EH (cell line): ENCODE results near the gene FAM181B.
A peak's percentile ranks its signal among the peaks of the same experiment; 100 is the strongest.
"Not testable (repeated sequence)": the region's sequence is repeated elsewhere in the genome, so short reads cannot be mapped to it uniquely, and the experiment has no call there.

Experiments used
- DNase-seq: peaks from one replicate; pipeline ENCODE4 v3.0.0-alpha.2; 2015; ENCODE audit warnings: low read depth

Gene FAM181B

DNA sequence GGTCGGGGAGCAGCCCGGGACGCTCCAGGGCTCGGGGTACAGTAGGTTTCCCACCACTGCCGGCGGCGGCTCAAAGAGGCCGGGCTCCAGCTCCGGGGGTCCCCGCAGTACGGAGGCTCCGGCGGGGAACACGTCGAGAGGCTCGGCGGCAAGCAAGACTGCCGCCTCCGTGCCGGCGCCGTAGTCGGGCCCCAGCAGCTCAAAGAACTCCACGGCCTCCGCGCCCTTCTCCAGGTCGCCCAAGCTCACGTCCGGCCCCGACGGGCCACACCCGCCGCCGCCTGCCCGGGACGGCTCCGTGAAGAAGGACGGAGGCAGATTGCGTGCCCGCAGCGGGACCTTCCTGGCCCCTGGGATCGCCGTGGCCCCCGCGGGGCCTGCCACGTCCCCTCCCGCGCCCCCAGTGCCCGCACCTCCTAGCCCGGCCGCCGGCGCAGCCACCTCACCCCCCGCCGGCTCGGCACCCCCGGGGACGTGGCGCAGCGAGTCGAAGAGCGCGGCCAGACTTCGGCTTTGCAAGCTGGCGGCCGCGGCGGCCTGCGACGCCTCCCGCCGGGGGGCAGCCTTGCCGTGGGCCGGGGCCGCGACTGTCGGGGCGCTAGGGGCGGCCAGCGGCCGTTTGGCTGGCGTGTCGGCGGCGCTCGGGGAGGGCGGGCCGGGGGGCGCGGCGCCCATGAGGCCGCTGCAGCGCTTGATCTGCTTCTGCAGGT lies 775 bp downstream of the FAM181B start:
- no peak for DNase-seq

DNA sequence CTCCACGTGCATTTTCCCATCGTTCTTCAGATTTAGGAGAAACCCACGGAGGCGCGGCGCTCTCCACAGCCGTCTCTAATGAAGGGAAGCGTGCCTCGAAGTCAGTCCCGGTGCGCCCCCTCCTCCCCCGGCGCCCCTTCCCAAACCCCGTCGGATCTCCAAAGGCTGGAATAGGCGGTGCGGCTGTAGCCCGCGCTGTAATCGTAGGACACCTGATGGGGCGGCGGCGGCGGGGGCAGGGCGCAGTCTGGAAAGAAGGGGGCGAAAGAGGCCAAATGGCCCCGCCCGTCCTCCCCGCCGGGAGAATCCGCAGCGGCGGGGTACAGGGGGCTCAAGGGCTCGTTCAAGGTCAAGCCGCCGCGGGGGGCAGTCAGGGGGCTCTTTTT lies 1.3 kb downstream of the FAM181B start:
- DNase-seq: no peak

GRCh38 chr11:82731691-82732277 lies 1.9 kb downstream of the FAM181B start:
- no peak for DNase-seq

DNA sequence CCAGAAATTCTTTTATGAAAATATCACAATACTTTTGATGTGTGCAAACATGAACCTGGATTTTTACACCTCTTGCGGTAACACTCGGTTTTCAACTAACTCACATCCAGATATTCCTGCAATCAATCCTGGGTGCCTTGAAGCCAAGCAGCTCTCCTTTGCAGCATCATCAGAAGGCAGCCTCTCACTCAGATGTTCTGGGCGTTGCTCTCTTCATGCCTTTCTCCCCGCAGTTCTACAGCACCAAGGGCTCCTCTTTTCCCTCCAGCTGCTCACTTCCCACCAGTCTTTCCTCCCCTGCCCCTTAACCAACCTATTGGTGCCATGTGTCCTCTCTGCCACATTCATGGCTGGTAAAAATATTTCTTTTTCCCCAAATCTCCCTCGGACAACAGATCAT lies 2.9 kb downstream of the FAM181B start:
- DNase-seq: no peak

DNA sequence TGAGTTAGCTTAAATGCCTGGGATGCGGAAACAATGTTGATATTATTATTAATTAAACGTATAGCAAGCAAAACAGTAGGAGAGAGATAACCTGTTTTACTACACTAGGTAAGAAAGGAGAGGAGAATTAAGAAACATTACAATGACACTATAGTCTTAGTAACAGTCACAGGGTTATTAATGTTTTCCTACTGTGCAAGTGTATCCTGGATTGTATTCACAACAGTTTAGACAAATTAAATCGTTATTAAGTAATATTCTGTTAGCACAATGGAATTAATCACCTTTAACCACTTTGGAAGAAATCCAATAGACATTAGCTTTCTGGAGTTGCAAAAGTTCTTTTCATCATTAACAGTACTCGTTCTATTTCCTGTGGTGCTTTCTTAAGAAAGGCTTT lies 3.4 kb downstream of the FAM181B start:
- no peak for DNase-seq

DNA sequence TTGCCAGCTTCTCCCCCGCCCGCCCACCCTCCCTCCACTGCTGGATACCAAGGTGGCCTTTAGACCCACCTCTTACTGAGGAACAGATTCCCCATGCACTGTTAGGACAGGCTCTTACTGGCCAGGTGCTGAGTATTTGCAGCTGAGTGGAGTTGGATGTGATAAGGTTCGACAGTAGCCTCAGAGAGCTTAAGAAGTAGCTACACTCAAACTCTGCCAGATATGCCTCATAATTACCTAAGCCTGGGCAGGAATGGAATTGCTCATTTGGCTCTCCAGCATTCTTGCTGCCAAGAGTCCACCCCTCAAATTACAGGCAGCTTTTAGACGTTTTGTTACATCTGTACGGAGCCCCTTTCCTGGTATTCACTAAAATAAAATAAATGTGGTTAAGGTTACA lies 9.6 kb downstream of the FAM181B start:
- no peak for DNase-seq

DNA sequence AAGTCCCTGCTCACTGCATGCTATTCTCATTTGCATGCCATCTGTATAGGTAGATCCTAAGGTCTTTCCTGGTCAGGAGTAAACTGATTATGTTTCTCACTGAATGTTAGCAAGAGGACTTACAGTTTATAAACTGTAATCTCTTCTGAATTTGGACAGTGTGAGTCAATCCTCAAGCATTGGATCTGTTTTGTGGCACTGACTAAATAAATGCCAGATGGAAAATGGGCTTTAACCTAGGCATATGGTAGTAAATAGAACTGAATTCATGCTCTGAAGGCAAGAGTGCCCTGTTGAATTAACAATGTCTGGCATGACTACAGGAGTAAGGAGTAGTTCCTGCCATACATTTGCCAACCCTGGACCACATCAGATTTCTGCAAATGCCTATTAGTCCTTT lies 11.4 kb downstream of the FAM181B start:
- DNase-seq: peak; percentile 27

GRCh38 chr11:82720267-82721065 lies 13.2 kb downstream of the FAM181B start:
- no peak for DNase-seq

- DNase-seq: no peak
Observed at GRCh38 chr11:82719361-82720105, 14.1 kb downstream of the FAM181B start.

DNA sequence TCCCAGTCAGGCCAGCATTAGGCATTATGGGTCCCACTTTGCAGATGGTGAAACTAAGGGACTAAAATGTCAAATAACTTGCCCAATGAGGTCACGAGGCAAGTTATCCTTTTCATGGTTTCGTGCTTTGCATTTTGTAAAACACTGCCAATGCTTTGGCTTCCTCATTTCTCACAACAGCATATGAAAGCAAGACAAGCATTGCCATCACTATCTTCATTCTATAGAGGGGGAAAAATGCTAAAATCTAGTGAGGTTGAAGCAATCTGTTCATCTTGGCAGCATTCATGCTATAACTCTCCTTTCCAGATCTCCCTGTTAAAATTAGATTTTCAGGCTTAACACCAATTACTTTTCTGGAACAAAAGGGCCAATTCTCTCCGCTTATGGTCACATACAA lies 14.8 kb downstream of the FAM181B start:
- no peak for DNase-seq

- DNase-seq: peak; percentile 60
Observed at GRCh38 chr11:82718307-82718706, 15.4 kb downstream of the FAM181B start.

DNA sequence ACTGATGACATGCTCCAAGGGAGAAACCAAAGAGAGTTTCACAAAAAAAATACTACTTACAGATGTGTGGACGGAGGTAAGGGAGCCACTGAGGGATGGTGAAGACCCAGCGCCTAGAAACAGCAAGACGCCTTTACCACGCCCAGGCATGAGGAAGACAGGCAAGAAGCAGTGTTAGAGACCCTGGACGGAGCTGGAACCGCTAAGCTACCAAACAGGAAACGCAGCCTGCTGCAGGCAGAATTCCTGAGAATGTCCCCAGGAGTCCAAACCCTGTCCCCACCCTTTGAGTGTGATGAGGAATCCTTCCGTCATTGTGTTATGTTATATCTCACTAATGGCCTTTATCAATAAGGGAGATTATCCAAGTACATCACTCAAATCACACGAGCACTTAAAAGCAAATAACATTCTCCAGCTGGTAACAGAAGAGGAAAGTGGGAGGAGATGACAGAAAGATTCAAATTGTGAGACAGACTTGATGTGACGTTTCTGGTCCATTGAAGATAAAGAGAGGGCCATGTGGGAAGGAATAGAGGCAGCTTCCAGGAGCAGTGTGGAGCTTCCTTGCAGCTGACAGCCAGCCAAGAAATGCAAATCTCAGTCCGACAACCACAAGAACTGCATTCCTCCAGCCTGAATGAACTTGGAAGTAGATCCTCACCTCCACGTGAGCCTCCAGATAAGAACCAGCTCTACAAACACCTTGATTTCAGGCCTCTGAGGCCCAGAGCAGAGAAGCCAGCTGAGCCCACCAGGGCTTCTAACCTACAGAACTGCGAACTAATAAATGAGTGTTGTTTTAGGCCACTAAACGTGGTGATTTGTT lies 19.1 kb downstream of the FAM181B start:
- no peak for DNase-seq

- no peak for DNase-seq
Observed at GRCh38 chr11:82711648-82712047, 22.0 kb downstream of the FAM181B start.

DNA sequence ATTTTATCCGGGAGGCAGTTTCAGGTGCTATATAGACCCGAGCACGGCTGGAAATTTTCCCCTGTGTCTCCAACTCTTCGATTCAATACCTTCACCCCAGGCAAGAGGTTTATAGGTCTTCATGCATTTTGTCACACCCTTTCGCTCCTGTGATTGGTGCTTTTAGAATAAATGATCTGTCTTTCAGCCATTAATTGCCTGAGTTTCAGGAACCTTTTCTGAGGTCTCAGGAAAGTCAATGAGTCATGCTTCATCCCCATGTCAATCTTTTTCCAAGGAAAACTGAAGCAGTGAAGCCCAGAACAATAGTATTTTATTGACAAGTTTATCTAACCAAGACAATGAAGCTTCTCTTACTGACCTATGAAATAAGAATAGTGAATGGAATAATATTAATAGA lies 29.9 kb downstream of the FAM181B start:
- no peak for DNase-seq

DNA sequence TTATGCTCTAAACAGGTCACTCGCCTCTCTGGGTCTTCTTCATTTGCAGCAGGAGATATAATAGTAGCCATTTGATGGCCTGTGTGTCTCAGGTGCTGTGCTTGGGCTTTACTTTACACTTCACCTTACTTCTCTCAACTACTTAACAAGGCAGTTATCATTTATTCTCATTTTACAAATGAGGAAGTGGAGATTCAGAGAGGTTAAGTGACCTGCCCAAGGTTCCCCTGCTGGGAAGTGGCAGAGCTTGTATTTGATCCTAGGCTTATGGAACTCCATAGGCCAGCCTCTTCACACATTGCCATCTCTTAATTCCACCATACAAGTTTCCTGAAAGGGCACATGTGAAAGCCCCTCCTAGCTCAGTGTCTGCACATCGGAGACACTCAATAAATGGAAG lies 30.4 kb downstream of the FAM181B start:
- no peak for DNase-seq

- DNase-seq: peak; percentile 28
Observed at GRCh38 chr11:82701847-82702520, 31.7 kb downstream of the FAM181B start.

DNA sequence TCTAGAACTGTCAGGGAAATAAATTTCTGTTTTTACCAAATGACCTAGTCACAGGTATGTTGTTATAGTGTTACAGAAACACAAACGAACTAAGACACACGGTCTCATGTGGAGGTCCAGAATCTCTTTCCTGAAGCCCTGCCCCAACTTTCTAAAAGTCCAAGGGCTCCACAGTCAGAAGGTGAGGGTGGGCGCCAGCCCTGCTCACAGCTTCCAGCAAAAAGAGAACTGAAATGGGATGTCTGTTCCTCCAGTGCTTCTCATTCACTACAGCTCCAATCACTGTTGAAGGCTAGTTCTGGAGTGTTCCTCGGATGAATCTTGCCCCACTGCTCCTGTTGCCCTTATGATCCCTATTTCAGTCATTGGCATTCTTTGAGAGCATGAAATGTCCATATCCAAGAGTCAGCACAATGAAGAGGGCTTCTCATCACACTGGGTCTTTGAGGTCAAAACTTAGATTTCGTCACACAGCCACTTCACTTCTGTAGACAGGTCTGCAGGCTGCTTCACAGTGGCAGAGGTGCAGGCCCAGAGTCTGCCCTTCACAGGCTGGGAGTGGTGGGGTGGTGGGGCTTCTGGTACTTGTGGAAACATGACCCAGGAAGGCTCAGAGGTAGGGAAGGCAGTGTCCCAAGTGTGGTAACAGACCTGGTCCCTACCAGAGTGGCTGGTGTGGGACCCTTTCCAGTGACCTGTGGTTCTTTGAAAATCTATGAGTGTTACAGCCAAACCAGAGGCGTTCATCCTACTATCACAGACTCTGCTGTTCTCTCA lies 34.9 kb downstream of the FAM181B start:
- DNase-seq: no peak

GRCh38 chr11:82692981-82693380 lies 40.7 kb downstream of the FAM181B start:
- DNase-seq: no peak

DNA sequence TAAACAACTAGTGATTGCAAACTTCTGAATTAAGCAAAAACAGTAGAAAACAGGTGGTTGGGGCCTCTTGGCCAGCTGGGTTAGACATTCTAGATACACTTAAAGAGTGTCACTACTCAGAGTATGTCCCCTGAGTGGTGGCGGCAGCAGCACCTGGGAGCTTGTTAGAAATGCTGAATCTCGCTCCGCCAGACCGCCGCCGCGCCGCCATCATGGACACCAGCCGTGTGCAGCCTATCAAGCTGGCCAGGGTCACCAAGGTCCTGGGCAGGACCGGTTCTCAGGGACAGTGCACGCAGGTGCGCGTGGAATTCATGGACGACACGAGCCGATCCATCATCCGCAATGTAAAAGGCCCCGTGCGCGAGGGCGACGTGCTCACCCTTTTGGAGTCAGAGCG lies 44.3 kb downstream of the FAM181B start:
- not testable (repeated sequence) for DNase-seq

DNA sequence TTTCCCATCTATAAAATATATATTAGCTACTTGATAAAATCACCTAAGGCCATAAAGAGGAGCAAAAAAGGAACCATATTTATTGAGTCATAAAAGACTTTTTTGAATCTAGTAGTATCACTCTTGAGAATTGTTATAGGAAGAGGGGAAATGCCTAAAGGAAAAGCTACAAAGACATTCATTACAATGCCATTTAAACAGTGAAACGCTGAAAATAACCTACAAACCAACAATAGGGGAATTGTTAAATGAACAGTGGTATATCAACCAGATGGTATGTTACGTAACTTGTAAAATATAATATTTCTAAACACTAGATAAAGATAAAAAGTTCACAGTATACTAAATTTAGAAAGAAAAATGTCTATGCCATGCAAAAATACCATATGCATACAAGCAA lies 47.5 kb downstream of the FAM181B start:
- DNase-seq: no peak
